ENCODE data around the gene CD47.

GRCh38 chr3:108106031-108106430 is 15.2 kb upstream of the CD47 start:
- TF ChIP-seq CTCF (IDR thresholded peaks at IDR 0.05; ENCODE audit: low read depth, low read length) (no peak), EZH2phosphoT487 (IDR thresholded peaks at IDR 0.05; ENCODE audit: low read depth) (no peak)

Data from OCI-LY3 (cell line).